Smooth muscle cell of the brain vasculature (primary cell): ENCODE results near the gene STK4.

Source experiments
- DNase-seq: peaks from one replicate; pipeline ENCODE4 v3.0.0-alpha.2; 2012; ENCODE audit warnings: low read depth, low spot score

STK4 gene

GRCh38 chr20:45085289-45085688 is 119.0 kb downstream of the STK4 start:
- no peak for DNase-seq

DNA sequence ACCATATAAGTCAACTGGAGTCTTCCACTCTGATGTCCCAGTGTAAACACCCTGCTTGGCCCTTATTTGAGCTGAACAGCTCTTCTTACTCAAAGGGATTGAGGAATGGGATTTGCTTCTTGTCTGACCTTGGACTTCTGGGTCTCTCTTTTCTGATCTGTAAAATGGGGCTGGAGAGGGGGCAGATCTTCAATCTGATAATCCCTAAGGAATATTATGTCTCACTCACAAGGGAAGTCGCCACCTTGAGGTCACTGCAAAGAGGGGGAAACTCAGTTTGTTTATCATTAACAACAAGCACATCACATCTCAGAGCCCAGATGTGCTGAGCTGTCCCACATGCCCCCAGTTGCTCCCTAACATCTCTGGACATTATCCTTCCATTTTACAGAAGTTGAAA is 119.6 kb downstream of the STK4 start:
- no peak for DNase-seq

DNA sequence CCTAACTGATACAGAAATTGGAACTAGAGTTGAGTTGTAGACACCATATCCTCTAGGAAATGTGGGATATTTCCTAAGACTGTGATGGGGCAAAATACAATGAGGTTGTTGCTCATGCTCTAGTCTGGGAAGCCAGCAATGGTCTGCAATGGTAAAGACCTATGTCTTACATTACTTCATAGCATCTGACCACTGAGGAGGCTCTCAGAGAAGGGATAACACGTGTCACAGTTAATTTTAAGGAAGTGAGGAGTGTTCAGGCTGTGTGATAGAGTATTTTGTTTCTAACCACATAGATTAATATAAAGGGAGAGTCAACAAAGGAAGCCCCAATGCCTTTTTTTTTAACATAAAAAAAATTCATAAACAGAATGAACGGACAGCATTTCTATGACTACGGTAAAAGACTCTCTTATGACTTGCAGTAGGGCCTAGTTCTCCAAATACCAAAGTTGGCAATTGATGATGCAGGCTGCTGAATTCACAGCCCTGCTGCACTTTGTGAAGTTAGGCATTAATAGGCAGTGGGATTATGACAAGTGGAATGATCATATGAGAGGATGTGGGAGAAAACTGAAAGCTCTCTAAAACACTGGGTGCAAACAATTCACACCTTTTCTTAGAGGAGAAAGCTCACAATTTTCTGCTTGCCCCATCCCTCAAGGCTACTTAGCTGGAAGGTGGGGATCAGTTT is 120.9 kb downstream of the STK4 start:
- no peak for DNase-seq

GRCh38 chr20:45087814-45088213 is 121.5 kb downstream of the STK4 start:
- DNase-seq = no peak

GRCh38 chr20:45088247-45088646 is 121.9 kb downstream of the STK4 start:
- DNase-seq = no peak

GRCh38 chr20:45090481-45090880 is 124.2 kb downstream of the STK4 start:
- DNase-seq = no peak

GRCh38 chr20:45091366-45091765 is 125.1 kb downstream of the STK4 start:
- no peak for DNase-seq

DNA sequence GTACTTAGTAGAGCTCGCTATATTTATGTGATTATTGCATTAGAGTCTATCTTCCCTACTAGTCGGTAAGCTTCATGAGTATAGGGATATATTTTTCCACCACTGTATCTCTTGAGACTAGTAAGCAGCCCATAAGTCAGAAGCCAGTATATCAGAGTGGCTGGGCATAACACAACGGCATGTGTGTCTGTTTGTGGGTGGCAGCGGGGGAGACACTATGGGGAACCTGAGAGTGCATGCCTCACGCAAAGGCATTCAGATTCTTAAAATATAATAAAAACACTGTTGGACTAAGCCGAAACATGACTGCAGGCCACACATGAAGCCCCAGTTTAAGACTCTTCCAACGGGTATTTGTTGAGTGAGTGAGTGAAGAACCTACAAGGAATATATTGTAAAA is 126.6 kb downstream of the STK4 start:
- no peak for DNase-seq

- DNase-seq = no peak
Observed at GRCh38 chr20:45094201-45094600, 127.9 kb downstream of the STK4 start.

DNA sequence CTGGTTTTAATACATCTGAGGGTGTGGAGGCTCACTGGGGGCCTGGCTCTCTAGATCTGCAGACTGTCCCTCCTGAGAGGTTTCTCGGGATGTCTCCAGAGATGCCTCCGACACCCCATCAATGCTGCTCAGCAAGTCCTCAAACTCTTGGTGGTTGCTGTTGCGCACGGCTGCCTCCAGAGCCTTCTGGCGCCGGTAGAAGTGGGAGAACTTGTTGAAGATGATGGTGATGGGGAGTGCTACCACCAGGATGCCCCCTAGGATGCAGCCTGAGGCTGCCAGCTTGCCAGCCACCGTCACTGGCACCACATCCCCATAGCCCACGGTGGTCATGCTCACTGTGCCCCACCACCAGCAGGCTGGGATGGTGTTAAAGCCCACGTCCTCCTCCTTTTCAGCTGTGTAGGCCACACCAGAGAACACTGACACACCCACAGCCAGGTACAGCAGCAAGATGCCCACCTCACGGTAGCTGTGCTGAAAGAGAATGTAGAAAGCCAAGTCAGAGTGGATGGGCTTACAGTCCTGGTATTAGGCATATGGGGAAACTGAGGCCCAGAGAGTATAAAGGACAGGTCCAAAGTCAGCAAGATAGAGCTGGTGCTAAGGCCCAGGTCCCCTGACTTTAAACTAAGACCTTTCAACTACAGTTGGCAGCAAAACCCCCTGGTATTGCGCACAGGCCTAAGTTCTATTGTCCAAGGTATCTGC is 128.7 kb downstream of the STK4 start:
- DNase-seq = no peak

GRCh38 chr20:45095805-45096238 is 129.5 kb downstream of the STK4 start:
- DNase-seq = no peak

DNA sequence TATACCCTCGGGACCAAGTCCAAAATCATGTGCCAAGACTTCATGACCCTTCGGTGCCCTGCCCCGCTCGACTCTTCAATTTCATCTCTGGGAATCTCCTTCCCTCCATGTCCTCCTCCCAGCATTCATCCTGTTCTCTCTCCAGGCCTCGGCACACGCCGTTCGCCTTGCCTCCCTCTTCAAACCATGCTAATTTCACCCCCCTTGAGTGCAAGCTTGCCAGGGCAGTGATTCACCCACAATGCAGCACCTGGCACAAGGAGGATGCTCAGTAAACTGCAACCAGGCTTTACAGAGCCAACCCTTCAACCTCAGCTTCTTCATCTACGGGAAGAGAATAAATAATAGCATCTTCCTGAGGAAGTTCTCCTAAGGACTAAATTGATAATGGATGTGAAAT is 130.5 kb downstream of the STK4 start:
- DNase-seq = no peak

DNA sequence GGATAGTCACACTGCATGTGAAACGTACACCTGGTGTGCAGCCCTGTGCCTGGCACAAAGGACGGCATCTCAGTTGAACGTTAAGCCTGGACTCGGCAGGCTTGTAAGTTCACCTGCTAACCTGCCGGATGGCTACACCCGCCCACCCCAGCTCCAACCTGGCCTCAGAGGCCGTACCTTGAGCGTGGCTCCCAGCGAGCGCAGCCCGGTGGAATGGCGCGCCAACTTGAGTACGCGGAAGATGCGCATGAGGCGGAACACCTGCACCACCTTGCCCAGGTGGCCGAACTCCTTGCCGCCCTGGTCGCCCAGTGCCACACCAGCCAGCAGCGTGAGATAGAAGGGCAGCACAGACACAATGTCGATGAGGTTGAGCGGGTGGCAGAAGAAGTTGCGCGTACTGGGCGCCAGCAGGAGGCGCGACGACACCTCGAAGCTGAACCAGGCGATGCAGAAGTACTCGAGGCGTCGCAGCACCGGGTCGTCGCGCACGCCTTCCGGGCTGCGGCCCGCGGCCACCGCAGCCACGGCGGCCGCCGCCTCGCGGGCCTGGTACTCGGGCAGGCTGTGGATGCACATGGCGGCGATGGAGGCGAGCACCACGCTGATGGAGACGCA is 131.3 kb downstream of the STK4 start:
- DNase-seq = no peak

DNA sequence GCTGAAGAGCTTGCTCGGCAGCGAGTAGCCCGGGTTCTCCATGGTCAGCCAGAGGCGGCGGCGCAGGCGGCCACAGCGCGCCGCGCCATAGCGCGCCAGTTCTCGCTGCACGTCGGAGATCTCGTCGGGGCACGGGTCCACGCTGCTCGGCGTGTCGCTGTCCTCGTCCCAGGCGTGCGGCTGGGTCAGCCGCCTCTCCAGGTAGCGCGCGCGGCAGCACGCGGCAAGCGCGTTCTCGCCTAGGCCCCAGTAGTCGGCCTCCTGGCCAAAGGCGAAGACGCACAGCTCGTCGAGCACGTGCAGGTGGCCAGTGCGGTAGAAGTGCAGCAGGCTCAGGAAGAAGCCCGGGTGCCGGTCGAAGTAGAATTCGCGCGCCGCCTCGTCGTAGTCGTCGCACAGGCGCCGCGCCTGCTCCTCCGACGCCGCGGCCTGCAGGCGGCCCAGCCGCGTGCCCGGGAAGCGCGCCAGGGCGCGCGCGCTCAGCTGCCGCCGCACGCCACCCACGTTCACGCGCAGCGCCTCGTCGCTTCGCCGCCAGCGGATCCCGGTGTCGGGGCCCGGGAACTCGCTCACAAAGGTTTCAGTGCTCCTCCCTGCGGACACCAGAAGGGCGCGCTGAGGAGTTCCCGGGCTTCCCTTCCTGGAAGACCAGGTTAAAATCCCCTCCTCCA is 131.9 kb downstream of the STK4 start:
- DNase-seq = no peak

- DNase-seq = no peak
Observed at GRCh38 chr20:45100563-45101245, 134.4 kb downstream of the STK4 start, which contains the start of gene KCNS1. Gene KCNS1 (minus strand): TSS chr20:45101127. CDS start chr20:45099236, 1,891 bp downstream.

GRCh38 chr20:45101333-45101850 is 135.1 kb downstream of the STK4 start:
- DNase-seq = no peak

- no peak for DNase-seq
Observed at GRCh38 chr20:45103072-45103471, 136.8 kb downstream of the STK4 start.

DNA sequence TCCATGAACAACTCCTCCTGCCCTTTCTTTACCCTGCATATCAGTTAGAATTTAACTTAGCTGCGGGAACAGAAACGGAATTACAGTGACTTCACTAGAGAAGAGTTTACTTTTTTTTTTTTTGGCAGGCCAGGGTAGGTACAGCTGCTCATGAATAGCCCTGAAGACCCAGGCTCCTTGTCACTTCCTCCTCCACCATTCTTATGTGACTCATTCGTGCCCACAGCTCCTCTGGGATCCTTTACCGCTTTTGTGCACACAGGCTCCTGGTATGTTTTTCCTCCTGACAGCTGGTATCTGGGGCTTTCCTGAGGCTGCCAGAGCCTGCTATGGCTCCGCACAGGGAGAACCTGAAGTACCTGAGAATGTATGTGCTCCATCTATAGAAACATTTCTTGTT is 138.5 kb downstream of the STK4 start:
- DNase-seq = no peak

DNA sequence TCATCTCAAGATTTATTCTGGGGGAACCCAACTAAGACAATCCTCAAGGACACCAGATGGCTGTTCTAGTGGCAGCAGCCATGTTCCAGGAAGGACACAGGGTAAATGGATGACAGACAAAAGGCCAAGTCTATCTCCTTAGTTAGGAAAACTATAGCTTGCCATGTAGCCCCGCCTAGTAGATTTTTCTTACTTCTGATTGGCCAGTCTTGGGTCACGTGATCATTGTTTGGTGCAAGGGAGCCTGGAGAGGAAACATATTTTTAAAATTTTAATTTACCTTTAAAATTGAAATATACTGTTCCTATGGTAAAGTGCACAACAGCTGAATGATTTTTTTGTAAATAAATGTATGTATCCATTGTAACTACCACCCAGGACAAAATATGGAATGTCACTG is 139.0 kb downstream of the STK4 start:
- DNase-seq = no peak

DNA sequence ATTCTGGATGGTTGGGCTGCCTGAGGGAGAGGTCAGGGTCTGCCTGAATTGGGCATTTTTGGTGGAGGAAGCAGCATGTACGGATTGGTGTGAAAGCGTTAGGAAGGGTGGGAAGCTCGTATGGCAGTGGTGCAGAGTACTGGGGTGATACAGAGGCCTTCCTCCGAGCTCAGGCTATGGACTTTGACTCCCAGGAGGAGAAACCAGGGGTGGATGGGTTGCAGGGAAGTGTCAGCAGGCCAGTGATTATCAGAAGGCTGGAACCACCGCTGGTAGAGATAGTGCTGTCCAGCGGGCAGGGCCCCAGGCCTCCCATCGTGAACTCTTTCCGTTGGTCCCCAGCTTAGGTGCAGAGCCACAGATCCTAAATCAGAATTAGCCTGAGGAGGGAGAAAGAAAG is 143.3 kb downstream of the STK4 start:
- DNase-seq = no peak

- DNase-seq = no peak
Observed at GRCh38 chr20:45110301-45110700, 144.0 kb downstream of the STK4 start.
